AG10803 (cell line): Measurements from ENCODE around the gene SLC7A4.

Source experiments
- DNase-seq: peaks from one replicate; pipeline ENCODE4 v3.0.0; 2010; ENCODE audit warnings: low read depth
- H3K4me3 ChIP-seq: 2 replicates; pipeline ENCODE4 v1.5.1; 2011; ENCODE audit warnings: mild to moderate bottlenecking, low read length, control low read depth
- TF ChIP-seq, protein P1 (sequence below): conservative IDR thresholded peaks from 2 replicates; pipeline ENCODE4 v1.5.1; 2011; ENCODE audit warnings: mild to moderate bottlenecking, low read length, control low read depth, inconsistent platforms

The SLC7A4 gene

DNA sequence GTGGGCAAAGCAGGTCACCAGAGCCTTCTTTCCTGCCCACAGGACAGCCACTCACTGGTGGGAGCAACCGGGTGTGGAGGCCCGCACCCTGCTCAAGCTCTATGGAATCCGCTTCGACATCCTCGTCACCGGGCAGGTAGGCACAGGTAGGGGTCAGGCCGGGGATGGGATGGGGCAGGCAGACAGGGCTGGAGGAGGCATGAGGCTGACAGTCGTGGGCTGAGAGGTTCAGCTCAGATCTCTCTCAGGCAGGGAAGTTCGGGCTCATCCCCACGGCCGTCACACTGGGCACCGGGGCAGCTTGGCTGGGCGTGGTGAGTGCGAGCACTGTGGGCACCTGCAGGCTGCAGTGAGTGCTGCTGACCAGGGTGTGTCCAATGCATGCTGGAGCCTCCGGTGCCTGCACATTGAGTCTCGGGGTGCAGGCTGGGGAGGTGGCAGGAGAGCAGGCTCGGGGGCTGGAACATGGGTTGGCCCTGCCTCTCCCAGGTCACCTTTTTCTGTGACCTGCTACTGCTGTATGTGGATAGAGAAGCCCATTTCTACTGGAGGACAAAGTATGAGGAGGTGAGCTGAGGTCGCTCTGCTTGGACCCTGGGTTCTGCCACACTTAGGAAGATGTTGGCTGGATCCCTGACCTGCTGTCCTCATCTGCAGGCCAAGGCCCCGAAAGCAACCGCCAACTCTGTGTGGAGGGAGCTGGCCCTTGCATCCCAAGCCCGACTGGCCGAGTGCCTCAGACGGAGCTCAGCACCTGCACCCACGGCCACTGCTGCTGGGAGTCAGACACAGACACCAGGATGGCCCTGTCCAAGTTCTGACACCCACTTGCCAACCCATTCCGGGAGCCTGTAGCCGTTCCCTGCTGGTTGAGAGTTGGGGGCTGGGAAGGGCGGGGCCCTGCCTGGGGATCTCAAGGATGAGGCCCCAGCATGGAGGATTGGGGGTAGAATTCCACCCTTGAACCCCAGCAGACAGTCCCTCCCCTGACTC is 6.3 kb downstream of the SLC7A4 start:
- DNase-seq = no peak
- TF ChIP-seq, protein P1, sequence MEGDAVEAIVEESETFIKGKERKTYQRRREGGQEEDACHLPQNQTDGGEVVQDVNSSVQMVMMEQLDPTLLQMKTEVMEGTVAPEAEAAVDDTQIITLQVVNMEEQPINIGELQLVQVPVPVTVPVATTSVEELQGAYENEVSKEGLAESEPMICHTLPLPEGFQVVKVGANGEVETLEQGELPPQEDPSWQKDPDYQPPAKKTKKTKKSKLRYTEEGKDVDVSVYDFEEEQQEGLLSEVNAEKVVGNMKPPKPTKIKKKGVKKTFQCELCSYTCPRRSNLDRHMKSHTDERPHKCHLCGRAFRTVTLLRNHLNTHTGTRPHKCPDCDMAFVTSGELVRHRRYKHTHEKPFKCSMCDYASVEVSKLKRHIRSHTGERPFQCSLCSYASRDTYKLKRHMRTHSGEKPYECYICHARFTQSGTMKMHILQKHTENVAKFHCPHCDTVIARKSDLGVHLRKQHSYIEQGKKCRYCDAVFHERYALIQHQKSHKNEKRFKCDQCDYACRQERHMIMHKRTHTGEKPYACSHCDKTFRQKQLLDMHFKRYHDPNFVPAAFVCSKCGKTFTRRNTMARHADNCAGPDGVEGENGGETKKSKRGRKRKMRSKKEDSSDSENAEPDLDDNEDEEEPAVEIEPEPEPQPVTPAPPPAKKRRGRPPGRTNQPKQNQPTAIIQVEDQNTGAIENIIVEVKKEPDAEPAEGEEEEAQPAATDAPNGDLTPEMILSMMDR = no peak
- H3K4me3 ChIP-seq = no peak overlapping the region

DNA sequence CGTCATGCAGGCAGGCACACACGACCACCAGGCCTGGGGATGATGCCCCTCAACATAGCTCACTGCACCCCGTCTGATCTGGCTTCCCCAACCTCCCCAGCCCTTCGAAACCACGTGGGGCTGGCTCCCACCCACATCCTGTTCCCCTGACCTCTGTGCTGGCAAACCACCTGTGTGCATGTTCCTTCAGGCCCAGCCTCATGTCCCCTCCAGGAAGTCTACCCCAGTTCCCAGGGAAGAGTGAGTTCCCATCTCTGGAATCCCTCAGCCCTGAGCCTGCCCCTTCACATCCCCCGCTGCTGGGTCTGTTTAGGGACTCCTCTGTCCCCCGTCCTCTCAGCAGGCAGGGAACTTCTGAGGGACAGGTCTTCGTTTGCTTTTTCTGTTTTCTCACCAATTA is 7.1 kb downstream of the SLC7A4 start:
- TF ChIP-seq, protein P1 = no peak
- no peak overlapping the region for H3K4me3 ChIP-seq
- no peak for DNase-seq

DNA sequence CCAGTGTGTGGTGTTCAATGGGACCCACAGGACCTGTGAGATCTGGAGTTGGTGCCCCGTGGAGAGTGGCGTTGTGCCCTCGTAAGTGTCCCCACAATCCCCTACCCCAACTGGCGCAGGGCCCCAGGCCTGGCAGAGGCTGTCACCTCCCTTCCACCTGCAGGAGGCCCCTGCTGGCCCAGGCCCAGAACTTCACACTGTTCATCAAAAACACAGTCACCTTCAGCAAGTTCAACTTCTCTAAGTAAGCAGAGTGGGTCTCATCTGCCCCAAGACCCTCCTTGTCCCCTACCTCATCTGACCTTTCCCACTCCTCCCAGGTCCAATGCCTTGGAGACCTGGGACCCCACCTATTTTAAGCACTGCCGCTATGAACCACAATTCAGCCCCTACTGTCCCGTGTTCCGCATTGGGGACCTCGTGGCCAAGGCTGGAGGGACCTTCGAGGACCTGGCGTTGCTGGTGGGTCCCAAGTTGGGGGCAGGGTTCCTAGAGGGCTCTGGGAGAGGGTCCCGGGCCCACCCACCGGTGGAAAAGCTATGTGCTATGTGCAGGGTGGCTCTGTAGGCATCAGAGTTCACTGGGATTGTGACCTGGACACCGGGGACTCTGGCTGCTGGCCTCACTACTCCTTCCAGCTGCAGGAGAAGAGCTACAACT is 9.3 kb downstream of the SLC7A4 start:
- no peak for DNase-seq
- TF ChIP-seq, protein P1 = no peak
- H3K4me3 ChIP-seq = no peak overlapping the region

DNA sequence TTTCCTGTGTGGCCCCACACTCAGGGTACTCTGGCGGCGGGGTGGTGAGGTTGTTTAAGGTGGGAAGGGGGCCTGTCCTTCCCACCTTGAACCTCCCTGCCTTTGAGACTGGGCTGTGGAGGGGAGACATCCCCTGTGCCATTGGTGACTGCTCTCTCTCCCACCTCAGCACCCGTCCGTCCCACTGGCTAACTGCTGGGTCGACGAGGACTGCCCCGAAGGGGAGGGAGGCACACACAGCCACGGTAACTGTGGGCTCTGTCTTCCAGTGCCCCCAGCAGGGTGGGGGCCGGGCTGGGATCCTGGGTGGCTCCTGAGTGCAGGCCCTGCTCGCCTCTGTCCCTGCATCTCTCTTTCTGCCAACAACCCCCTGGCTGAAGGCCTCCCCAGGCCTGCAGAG is 9.9 kb downstream of the SLC7A4 start:
- no peak overlapping the region for H3K4me3 ChIP-seq
- no peak for DNase-seq
- TF ChIP-seq, protein P1 = no peak

DNA sequence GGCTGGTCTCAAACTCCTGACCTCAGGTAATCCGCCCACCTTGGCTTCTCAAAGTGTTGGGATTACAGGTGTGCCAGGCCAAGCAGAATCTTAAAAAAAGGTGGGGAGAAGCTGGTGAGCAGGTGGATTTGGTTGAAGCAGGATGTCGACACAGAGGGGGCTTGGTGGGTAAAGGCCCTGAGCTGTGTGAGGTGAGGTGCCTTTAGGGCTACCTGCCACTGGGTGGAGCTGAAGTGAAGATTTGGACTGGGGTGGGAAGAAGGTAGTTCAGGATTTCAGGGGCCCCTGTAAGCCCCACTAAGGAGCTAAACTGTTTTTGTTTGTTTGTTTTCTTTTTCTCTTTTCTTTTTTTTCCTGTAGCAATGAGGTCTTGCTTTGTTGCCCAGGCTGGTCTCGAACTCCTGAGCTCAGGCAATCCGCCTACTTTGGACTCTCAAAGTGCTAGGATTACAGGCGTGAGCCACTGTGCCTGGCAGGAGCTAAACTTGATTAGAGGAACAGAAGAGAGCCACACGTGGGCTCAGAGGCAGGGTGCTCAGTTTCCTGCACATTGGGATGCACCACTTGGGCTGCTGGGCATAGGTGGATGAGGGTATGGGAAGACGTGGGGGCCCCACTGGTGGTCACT is 11.4 kb downstream of the SLC7A4 start:
- DNase-seq = no peak
- TF ChIP-seq, protein P1 = peak; percentile 48
- H3K4me3 ChIP-seq = no peak overlapping the region

DNA sequence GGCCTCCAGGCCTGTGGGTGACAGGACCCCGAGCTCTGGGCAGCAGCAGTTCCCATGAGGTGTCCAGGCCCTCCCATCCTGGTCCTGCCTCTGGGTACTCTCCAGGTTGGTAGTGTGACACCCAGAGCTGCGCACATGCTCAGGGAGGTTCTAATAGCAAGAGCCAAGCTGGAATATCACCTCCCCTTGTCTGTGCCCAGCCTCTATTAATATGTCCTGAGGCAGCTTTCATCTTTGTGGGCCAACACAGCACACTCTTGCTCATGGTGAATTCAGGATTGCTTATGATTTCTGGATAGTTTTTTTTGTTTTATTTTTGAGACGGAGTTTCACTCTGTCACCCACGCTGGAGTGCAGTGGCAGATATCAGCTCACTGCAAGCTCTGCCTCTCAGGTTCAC is 14.0 kb downstream of the SLC7A4 start:
- TF ChIP-seq, protein P1 = no peak
- DNase-seq = no peak
- H3K4me3 ChIP-seq = no peak overlapping the region
